GM21619 (cell line): ENCODE results near the gene COL15A1.
"Not testable (repeated sequence)": the region's sequence is repeated elsewhere in the genome, so short reads cannot be mapped to it uniquely, and the experiment has no call there.

ENCODE experiments used
- ATAC-seq: cut with Tn5 transposase; IDR thresholded peaks from one replicate; pipeline ENCODE4 v1.9.1; 2021; ENCODE audit not compliant: unreplicated experiment

The COL15A1 gene

GRCh38 chr9:99074902-99075245, 131.2 kb downstream of the COL15A1 start:
- no peak for ATAC-seq

DNA sequence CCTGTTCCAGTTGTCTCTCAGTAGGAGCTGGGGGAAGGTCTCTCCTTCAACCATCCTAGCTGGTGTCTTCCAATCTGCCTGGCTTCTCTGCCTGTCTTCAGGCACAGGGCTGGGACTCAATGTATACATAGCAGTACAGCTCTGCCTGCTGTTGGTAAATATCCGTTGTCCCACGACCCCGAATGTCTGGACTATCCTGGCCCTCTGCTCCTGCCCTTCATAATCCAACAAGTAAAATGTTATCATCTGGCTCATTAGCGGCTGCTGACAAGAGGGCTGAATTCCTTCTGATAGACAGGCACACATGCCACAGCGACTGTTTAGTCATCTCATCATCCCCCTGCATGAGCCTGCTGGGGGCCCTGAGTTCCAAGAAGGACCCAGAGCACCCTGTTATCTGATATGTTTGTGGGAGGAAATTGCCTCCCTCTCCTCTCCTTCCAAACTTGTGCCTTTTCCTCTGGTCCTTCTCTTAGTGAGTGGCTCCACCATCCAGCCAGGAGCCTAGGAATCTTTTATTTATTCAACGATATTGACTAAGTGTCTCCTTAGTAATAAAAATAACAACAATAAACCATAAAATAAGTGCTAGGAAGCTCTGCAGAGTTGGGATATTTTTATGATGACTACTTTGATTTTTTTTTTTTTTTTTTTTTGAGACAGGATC, 131.7 kb downstream of the COL15A1 start:
- ATAC-seq, result no peak

- no peak for ATAC-seq
Observed at GRCh38 chr9:99076030-99076429, 132.3 kb downstream of the COL15A1 start.

GRCh38 chr9:99076483-99077171, 132.9 kb downstream of the COL15A1 start:
- no peak for ATAC-seq

- ATAC-seq, result no peak
Observed at GRCh38 chr9:99078717-99079116, 135.0 kb downstream of the COL15A1 start.

- no peak for ATAC-seq
Observed at GRCh38 chr9:99079542-99079941, 135.8 kb downstream of the COL15A1 start.

DNA sequence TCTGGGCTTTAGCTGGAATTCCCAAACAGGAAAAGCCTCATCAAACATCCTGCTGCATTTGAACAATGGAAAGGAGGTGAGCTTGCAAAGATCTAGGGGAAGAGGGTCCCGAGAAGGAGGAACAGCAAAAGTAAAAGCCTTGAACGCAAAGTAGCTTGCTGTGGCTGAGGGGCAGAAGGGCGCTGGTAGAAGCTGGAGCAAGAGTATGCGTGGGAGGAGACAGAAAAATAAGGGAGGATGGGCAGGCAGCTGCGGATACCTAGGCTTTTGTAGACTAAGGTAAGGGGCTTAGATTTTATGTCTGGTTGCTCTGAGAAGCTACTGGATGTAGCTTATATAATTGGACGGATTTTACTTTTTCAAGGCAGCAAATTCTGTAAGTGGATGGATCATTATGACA, 139.3 kb downstream of the COL15A1 start:
- no peak for ATAC-seq

- no peak for ATAC-seq
Observed at GRCh38 chr9:99085949-99086948, 142.5 kb downstream of the COL15A1 start.

- ATAC-seq, result no peak
Observed at GRCh38 chr9:99087462-99087861, 143.8 kb downstream of the COL15A1 start.

DNA sequence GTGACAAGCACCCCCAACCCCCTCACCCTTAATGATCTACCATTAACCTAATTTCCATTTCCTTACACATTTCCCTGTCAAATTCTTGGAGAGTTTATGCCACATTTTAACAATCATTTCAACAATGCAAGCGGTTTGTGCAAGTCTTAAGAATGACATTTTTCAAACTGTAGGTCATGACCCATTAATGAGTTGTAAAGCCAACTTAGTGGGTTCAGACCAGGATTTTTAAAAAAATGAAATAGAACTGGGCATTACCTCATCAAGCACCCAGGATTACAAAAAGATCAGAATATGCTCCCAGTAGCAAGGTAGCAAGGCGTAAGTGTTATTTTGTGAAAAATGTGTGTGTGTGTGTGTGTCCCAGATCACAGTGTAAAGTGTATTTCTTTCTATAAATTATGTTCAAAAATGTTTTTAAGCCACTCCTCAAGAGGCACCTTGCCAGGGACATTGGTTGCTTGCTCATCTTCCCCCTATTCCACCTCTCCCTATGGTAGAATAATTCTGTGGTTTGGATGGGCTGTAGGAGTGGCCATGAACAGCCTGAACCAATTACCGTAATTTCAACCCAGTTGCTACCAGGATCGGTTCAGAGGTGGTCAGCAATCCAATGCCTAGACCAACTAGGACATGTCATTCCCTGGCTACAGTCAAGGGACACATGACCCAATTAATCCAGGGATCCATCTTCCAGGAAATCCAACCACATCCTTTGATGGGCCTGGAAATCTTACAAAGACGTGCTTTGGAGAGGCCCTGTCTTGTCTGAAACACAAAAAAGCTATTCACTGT, 146.8 kb downstream of the COL15A1 start:
- ATAC-seq, result no peak

DNA sequence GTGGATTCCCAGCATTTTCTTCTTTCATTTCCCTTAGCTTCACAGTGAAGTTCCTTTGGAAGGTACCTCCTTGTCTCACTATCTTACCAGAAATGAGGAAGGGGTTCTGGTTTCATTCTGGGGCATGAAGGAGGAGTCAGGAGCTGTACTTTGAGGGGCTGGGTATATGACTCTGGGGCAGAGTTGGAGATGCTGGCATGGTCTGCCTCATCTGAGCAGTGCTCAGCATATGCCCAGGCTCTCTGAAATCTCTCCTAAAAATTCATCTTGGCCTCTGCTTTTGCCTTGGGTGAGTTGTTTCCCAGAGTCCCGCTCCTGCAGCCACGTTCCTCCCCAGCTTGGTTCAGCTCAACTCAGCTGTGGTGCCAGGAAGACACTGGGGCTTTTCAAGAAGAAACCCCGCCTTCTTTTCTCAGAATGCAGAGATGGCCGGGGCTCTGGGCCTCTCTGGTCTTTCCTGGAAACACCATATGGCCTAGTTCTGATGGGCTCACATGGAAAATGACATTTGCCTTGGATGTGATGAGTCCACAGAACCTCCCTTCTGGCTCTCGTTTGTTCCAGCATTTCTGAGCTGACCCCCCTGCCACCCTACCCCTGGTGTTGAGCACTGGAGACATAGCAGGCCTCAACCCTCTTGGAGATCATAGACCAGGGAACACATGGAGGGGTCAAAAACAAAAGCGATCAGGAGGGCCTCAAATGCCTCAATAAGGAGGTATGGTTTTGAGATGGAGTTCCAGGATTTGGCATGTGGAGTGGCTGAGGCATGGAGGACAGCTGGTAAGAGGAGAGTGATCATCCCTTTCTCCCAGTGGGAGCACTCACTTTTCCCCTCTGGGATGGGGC, 149.2 kb downstream of the COL15A1 start:
- ATAC-seq, result no peak

GRCh38 chr9:99093492-99093791, 149.7 kb downstream of the COL15A1 start:
- no peak for ATAC-seq

DNA sequence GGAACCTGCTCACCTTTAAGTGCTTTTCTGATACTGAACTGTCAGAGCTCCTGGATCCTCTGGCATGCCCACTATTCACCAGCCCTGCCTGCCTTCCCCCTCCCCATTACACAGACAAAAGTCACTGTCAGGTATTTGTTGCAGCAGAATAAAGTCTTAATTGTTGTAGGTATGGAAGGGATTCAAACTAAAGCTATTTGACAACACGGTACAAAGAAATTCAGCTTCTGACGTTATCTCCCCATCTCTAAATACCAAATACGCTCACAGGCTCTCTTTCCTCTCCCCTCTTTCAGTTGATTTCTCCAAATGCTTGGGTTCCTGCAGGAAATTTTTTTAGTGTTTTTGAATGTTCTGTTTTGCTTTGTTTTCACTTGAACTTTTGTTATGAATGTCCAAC, 151.9 kb downstream of the COL15A1 start:
- no peak for ATAC-seq

DNA sequence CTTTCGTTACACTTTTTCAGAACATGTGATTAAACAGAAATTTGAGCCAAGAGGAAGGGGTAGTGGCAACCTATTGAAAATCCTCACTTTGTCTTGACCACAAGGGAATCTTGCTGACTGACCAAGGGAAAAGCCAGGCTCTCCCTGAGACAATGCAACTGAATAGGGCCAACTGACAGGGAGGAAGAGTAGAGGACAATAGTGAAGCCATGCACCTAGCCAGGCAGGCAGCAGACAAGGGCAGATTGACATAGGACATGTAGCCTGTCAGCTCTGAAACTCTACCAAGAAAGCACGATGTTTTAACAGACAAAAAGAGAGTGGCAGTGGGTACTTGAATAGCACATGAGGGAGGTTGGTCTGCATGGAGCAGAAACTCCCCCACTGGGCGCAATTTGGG, 152.7 kb downstream of the COL15A1 start:
- no peak for ATAC-seq

DNA sequence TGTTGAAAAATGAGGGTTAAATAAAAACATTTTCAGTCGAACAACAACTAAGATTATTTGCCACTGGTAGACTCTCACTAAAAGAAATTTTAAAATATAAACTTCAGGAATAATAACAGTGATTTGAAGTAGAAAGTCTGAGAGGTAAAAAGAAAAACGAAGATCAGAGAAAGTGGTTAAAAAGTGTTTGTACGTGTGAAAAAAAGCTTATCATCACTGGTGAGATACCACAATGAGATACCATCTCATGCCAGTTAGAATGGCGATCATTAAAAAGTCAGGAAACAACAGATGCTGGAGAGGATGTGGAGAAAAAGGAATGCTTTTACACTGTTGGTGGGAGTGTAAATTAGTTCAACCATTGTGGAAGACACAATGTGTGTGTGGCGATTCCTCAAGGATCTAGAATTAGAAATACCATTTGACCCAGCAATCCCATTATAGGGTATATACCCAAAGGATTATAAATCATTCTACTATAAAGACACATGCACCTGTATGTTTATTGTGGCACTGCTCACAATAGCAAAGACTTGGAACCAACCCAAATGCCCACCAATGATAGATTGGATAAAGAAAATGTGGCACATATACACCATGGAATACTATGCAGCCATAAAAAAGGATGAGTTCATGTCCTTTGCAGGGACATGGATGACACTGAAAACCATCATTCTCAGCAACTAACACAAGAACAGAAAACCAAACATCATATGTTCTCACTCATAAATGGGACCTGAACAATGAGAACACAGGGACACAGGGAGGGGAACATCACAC, 156.3 kb downstream of the COL15A1 start:
- not testable (repeated sequence) for ATAC-seq

- ATAC-seq, result no peak
Observed at GRCh38 chr9:99101271-99101670, 157.6 kb downstream of the COL15A1 start.

DNA sequence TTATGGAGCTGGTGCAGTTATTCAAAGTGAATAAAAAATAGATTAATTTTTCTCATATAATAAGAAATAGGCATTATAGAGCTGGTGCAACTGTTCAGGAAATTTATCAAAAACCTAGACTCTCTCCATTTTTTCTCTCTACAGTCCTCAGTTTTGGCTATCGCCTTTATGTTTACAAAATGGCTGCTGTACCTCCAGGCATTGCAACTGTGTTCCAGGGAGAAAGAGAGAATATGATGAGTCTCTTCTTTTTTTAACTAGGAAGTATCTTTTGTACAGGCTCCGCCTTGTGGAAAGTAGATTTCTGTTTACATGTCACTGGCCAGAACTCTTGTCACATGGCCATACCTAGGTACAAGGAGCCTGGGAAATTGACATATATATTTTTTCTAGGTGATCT, 158.1 kb downstream of the COL15A1 start:
- ATAC-seq, result no peak

DNA sequence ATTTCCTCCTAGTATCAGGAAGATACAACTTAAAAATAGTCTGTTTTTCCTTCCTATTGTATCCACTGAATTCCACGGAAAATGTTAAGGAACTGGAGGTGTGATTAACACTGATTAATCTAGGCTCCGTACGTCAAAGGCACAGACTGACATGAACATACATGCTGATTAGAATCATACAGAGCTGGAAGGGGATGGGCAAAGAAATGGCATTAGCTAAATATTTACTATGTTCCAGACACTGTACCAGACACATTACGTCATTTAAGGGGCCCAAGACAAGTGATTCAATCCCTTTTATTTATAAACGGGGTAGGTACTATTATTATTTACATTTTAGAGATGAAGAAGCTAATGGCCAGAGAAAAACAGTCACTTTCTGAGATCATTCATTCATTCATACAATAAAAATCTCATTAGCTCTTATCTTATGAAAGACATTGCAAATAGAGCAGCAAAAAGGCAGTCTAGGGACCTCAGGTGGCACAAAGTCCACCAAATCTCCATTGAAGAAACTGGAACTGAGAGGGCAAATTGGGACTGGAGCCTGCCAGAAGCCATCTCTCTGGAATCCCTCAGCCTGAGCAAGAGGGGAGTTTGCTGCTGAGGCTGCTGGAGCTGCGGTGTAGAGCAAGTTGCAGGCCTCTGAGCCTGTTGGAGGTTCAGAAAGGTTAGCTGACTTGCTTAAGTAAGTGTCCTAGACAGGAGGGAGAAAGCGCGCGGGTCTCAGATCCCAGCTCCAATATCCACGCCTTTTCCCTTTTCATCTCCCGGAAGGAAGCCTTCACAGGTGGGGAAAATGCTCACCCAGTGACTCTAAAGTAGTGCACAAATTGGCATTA, 159.6 kb downstream of the COL15A1 start:
- no peak for ATAC-seq
